HL-60 (cell line): Measurements from ENCODE around the gene ZNF385A.
A peak's percentile ranks its signal among the peaks of the same experiment; 100 is the strongest.

Experiments used
- DNase-seq, 2 experiments: peaks; one replicate each; pipeline ENCODE4 v3.0.0-alpha.2; 2010 to 2020; ENCODE audit warnings: low read depth in 1 of 2, low spot score in 1 of 2
- H3K27ac ChIP-seq: fragments of 250-450 bp; sonication (Bioruptor Pico); replicated peaks from 2 replicates; pipeline ENCODE4 v1.5.1; 2020; ENCODE audit warnings: mild to moderate bottlenecking, moderate library complexity
- H3K27me3 ChIP-seq: fragments of 250-450 bp; sonication (Bioruptor Pico); 2 replicates; pipeline ENCODE4 v1.5.1; 2021; ENCODE audit warnings: mild to moderate bottlenecking, moderate library complexity; ENCODE audit not compliant: insufficient read depth, poor library complexity, severe bottlenecking
- H3K4me3 ChIP-seq: replicated peaks from 2 replicates; pipeline ENCODE4 v1.5.1; 2011; ENCODE audit warnings: mild to moderate bottlenecking, control low read depth, low read length; ENCODE audit not compliant: insufficient read depth
- GABPA ChIP-seq: IDR thresholded peaks from 2 replicates; pipeline ENCODE4 v1.6.1; 2012; ENCODE audit warnings: low read depth
- POLR2AphosphoS5 ChIP-seq: IDR thresholded peaks from 2 replicates; pipeline ENCODE4 v1.6.1; 2012; ENCODE audit warnings: low read depth
- REST ChIP-seq: IDR thresholded peaks from 2 replicates; pipeline ENCODE4 v1.6.1; 2012; ENCODE audit warnings: low read depth; ENCODE audit not compliant: insufficient replicate concordance
- SPI1 ChIP-seq: IDR thresholded peaks from 2 replicates; pipeline ENCODE4 v1.6.1; 2012; ENCODE audit warnings: low read depth, mild to moderate bottlenecking, borderline replicate concordance
- TF ChIP-seq, protein P1 (sequence below): IDR thresholded peaks from one replicate; pipeline ENCODE4 v1.5.1; 2011; ENCODE audit warnings: low read length, control low read depth, inconsistent platforms; ENCODE audit not compliant: insufficient read depth

ZNF385A gene

DNA sequence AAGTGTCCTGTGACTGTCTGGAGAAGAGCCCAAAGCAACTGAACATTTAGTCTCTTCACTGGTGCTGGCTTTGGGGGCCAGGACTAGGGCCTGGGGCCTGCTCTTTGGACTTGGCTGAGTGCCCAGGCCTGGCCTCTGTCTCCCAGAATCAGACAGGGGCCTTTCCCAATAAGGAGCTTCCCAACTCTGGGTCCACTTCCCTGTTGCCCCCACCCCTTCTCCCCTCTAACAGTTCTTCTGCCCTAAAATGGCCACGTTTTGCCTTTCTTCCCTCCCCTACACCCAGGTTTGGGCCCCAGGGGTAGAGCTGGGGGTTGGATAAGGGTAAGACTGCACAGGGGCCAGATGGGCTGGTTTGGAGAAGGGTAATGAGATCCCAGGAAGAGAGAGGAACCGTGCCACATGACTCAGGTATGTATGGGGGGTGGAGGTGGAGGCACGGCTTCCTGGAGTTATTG lies 44.5 kb upstream of the ZNF385A start:
- DNase-seq: no peak
- no peaks in the 10 kb centered on the region for H3K27me3 ChIP-seq
- peak overlapping the region; percentile 65 for H3K27ac ChIP-seq
- no peak overlapping the region for H3K4me3 ChIP-seq
- TF ChIP-seq SPI1: 0 out of 2 replicates have a peak, but pooled peaks have one; percentile 16
- TF ChIP-seq, protein P1, sequence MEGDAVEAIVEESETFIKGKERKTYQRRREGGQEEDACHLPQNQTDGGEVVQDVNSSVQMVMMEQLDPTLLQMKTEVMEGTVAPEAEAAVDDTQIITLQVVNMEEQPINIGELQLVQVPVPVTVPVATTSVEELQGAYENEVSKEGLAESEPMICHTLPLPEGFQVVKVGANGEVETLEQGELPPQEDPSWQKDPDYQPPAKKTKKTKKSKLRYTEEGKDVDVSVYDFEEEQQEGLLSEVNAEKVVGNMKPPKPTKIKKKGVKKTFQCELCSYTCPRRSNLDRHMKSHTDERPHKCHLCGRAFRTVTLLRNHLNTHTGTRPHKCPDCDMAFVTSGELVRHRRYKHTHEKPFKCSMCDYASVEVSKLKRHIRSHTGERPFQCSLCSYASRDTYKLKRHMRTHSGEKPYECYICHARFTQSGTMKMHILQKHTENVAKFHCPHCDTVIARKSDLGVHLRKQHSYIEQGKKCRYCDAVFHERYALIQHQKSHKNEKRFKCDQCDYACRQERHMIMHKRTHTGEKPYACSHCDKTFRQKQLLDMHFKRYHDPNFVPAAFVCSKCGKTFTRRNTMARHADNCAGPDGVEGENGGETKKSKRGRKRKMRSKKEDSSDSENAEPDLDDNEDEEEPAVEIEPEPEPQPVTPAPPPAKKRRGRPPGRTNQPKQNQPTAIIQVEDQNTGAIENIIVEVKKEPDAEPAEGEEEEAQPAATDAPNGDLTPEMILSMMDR: no peak

DNA sequence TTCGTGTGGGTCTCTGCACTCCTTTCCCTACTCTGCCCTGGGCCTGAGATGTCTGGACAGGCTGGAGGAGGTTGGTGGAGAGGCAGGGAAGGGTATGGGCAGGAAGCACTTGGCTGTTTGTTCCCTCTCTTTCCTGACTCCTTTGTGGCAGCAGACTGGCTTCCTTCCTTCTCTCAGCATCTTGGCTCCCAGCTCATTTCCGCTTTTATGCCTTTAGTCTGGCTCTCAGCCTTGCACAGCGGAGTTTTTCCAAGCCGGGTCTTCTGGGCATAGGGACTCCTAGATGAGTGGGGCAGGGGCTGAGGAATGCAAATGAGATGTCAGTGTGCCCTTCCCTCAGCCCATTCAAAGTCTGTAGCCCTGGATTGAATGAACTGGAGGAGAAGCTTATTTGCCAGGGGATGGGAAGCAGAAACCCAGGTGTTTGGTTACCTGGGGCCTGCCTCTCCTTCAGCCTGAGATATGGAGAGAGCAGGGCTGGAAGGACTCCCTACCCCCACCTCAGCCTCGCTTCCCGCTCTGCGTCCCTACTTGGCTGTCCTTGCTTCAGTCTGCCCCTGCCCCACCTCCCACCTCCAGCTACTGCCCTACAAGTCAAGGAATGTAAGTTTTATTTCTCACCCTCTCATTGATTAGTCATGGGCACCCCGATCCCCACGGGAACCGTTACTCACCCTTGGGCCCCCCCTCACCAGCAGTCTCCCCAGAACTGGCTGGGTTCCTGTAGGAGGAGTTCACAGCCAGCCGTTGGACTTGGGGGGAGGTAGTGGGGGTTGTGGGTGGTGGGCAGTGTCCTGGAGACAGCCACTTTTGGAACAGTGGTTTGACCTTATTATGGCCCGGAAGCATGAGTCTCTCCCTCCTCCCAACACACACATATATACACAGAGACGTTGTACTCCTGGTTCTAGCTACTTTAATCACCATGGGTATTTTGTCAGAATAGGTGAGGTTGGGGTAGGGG lies 43.8 kb upstream of the ZNF385A start:
- Histone ChIP-seq H3K27ac (peak overlapping the region; percentile 65), H3K27me3 (no peaks in the 10 kb centered on the region), H3K4me3 (no peak overlapping the region)

DNA sequence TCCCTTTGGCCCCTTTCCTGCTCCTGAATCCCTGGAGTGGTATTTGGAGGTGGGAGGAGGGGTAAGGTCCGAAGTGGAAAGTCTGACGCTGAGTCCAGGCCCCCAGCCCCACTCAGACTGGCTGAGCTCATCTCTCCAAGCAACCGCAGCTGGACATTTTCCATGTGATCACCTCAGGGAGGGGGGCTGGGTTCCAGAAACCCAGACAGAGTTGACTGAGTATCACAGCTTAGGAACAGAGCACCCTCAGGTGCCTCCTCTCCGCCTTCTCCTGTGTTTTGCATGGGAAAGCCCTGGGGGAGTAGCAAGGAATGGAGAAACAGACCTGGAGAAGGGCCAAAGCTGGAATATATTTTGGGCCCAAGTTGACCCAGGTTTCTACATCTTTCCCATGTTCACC lies 42.6 kb upstream of the ZNF385A start:
- TF ChIP-seq POLR2AphosphoS5 (no peak), GABPA (no peak), REST (no peak), SPI1 (no peak)
- TF ChIP-seq, protein P1: no peak
- no peak for DNase-seq
- Histone ChIP-seq H3K27me3 (no peaks in the 10 kb centered on the region), H3K4me3 (no peak overlapping the region), H3K27ac (no peak overlapping the region)

More for the DNA sequence above, 43.8 kb upstream of the ZNF385A start:
- peak; percentile 55 to 84 for DNase-seq
- TF ChIP-seq, protein P1: no peak
- TF ChIP-seq SPI1 (peak; percentile 85), GABPA (no peak), REST (no peak), POLR2AphosphoS5 (0 out of 2 replicates have a peak, but pooled peaks have one; percentile 12)
